ENCODE results near the gene PNLDC1. TPM values are rescaled to one million over a fixed set of nuclear protein-coding genes. Genes with fewer than 3 reads are reported as not detected.
A peak's percentile ranks its signal among the peaks of the same experiment; 100 is the strongest.

The PNLDC1 gene
- polyA plus RNA-seq, 1 donor from 2014 or later: not detected

DNA sequence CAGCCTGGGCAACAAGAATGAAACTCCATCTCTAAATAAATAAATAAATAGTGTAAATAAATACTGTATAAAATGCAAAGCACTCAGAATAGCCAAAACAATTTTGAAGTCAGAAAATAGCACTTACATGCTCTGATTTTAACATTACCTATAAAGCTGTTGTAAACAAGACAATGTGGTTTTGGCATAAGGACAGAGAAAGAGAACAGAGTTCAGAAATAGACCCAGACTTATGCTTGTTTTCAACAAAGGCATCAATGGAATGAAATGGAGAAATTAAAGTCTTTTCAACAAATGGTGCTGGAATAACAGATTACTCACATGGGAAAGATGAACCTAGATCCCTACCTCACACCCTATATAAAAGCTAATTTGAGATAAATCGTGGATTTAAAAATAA is 27.9 kb upstream of the PNLDC1 start:
- H3K27me3 ChIP-seq (ENCODE audit: insufficient read depth, low read depth, low read length): no peaks in the 10 kb centered on the region
- no peak overlapping the region for H3K4me3 ChIP-seq (ENCODE audit: low read length)
- H3K9me2 ChIP-seq (ENCODE audit: insufficient read depth, low read length): no peaks in the 10 kb centered on the region
- H3K36me3 ChIP-seq (ENCODE audit: insufficient read depth, low read length): peaks cover 21% of the 10 kb centered on the region
- peaks cover 8% of the 10 kb centered on the region for H3K79me2 ChIP-seq (replicated peaks; ENCODE audit: insufficient read depth, low read length)
- TF ChIP-seq MXI1 (conservative IDR thresholded peaks at IDR 0.05; ENCODE audit: poor library complexity, severe bottlenecking): no peak
- no peak for TF ChIP-seq SMC3 (conservative IDR thresholded peaks at IDR 0.05; ENCODE audit: poor library complexity)
- no peak for TF ChIP-seq EP300 (conservative IDR thresholded peaks at IDR 0.05; ENCODE audit: poor library complexity, severe bottlenecking)
- TF ChIP-seq EZH2 (IDR thresholded peaks at IDR 0.05; ENCODE audit: borderline replicate concordance, insufficient read depth, low read length, poor library complexity, severe bottlenecking): no peak
- TF ChIP-seq, protein P1, sequence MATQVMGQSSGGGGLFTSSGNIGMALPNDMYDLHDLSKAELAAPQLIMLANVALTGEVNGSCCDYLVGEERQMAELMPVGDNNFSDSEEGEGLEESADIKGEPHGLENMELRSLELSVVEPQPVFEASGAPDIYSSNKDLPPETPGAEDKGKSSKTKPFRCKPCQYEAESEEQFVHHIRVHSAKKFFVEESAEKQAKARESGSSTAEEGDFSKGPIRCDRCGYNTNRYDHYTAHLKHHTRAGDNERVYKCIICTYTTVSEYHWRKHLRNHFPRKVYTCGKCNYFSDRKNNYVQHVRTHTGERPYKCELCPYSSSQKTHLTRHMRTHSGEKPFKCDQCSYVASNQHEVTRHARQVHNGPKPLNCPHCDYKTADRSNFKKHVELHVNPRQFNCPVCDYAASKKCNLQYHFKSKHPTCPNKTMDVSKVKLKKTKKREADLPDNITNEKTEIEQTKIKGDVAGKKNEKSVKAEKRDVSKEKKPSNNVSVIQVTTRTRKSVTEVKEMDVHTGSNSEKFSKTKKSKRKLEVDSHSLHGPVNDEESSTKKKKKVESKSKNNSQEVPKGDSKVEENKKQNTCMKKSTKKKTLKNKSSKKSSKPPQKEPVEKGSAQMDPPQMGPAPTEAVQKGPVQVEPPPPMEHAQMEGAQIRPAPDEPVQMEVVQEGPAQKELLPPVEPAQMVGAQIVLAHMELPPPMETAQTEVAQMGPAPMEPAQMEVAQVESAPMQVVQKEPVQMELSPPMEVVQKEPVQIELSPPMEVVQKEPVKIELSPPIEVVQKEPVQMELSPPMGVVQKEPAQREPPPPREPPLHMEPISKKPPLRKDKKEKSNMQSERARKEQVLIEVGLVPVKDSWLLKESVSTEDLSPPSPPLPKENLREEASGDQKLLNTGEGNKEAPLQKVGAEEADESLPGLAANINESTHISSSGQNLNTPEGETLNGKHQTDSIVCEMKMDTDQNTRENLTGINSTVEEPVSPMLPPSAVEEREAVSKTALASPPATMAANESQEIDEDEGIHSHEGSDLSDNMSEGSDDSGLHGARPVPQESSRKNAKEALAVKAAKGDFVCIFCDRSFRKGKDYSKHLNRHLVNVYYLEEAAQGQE (IDR thresholded peaks at IDR 0.05; ENCODE audit: borderline replicate concordance): no peak
- no peak for TF ChIP-seq POLR2AphosphoS5 (IDR thresholded peaks at IDR 0.05)
- TF ChIP-seq TAF1 (IDR thresholded peaks at IDR 0.05; ENCODE audit: low read depth): no peak
- no peak for TF ChIP-seq CTCF (IDR thresholded peaks at IDR 0.05; ENCODE audit: poor library complexity, severe bottlenecking)
- TF ChIP-seq RAD21 (conservative IDR thresholded peaks at IDR 0.05): no peak
- H3K27ac ChIP-seq (ENCODE audit: low read length): no peak overlapping the region
- H3K4me2 ChIP-seq (ENCODE audit: low read length): no peak overlapping the region
- no peaks in the 10 kb centered on the region for H3K9me3 ChIP-seq (ENCODE audit: low read length)
- no peaks in the 10 kb centered on the region for H4K20me1 ChIP-seq (ENCODE audit: insufficient read depth)
- no peak overlapping the region for H3K9ac ChIP-seq (ENCODE audit: low read length)
- no peak overlapping the region for H2AFZ ChIP-seq (ENCODE audit: low read depth, low read length)
- no peaks in the 10 kb centered on the region for H3F3A ChIP-seq (ENCODE audit: insufficient read depth, low read length, poor library complexity, severe bottlenecking)

GRCh38 chr6:159777240-159777904 is 22.7 kb upstream of the PNLDC1 start:
- Histone ChIP-seq H3K9me2 (ENCODE audit: insufficient read depth, low read length) (no peaks in the 10 kb centered on the region), H3K9ac (ENCODE audit: low read length) (no peak overlapping the region), H3K4me3 (ENCODE audit: low read length) (no peak overlapping the region), H3F3A (ENCODE audit: insufficient read depth, low read length, poor library complexity, severe bottlenecking) (no peaks in the 10 kb centered on the region), H2AFZ (ENCODE audit: low read depth, low read length) (no peak overlapping the region), H4K20me1 (ENCODE audit: insufficient read depth) (no peaks in the 10 kb centered on the region), H3K4me2 (ENCODE audit: low read length) (no peak overlapping the region), H3K79me2 (replicated peaks; ENCODE audit: insufficient read depth, low read length) (no peaks in the 10 kb centered on the region), H3K9me3 (ENCODE audit: low read length) (no peaks in the 10 kb centered on the region), H3K36me3 (ENCODE audit: insufficient read depth, low read length) (peaks cover 18% of the 10 kb centered on the region), H3K27me3 (ENCODE audit: insufficient read depth, low read depth, low read length) (no peaks in the 10 kb centered on the region), H3K27ac (ENCODE audit: low read length) (no peak overlapping the region)
- TF ChIP-seq MXI1 (conservative IDR thresholded peaks at IDR 0.05; ENCODE audit: poor library complexity, severe bottlenecking) (no peak), POLR2AphosphoS5 (IDR thresholded peaks at IDR 0.05) (peak; percentile 5)

Measured in neural cell (in vitro differentiated cells).